GM18909 (cell line): ENCODE data around the gene GABRG3.

ENCODE experiments used
- ATAC-seq: cut with Tn5 transposase; IDR thresholded peaks from one replicate; pipeline ENCODE4 v1.9.1; 2021; ENCODE audit warnings: mild to moderate bottlenecking; ENCODE audit not compliant: unreplicated experiment, poor library complexity

The GABRG3 gene

GRCh38 chr15:27382361-27383025 lies 411.5 kb downstream of the GABRG3 start:
- ATAC-seq: no peak

DNA sequence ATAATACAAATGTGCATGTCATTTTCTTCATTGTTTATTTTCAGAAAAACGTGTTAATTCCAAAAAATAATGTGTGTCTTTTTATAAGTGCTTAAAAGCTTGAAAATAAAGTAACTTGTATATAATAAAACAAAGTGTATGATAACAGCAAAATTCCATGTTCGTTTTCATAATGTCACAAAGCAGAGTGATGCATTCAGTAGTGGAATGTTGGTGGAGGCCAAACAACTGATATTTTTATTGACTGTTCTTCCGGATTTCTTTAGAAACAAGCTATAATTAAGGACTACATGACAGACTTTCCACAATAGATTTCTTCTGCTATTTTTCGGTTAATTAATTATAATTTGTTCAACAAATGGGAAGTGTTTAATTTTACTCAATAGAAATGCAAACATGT lies 412.7 kb downstream of the GABRG3 start:
- no peak for ATAC-seq

DNA sequence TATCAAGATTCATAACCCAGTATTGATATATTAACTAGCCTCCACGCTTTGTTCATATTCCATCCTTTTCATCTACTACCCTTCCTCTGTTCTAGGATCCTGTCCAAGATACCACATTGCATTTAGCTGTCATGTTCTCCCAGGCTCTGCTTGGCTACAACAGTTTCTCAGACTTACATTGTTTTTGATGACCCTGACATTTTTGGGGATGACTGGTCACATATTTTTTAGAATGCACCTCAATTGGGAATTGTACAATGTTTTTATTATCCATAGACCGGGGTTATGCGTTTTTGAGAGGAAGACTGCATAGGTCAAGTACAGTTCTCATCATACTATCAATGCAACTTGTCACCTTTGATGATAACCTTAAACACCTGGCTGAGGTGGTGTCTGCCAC lies 421.2 kb downstream of the GABRG3 start:
- ATAC-seq: no peak

DNA sequence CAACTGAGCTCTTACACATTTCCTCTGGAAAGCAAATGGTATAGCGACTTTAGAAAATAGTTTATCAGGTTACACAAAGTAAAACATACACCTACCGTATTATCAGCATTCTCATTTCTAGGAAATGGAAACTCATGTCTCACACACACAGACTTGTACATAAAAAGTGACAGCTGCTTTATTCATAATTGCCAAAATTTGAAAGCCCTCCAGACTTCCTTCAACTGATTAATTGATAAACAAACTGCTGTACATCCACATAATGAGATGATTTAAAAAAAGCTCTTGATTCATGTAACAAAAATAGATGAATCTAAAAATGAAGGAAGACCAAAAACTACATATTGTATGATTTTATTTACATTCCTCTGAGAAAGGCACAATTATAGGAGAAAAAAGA lies 425.5 kb downstream of the GABRG3 start:
- ATAC-seq: no peak

DNA sequence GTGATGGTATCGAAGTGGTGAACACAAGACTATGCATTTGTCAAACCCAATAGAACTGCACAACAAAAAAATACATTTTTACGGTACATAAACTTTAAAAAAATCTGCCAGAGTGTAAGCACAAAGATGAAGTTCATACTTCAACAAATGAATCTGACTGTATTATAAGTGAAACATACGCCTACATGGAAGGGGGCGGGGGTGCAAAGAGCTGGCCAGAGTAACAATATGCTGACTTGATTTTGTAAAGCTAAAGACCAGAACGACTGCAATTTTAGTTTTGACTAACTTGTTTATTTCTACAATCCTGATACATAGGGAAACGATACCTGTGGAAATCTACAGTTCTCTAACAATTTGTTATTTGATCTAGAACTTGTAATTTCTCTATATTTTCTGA lies 426.0 kb downstream of the GABRG3 start:
- ATAC-seq: no peak

DNA sequence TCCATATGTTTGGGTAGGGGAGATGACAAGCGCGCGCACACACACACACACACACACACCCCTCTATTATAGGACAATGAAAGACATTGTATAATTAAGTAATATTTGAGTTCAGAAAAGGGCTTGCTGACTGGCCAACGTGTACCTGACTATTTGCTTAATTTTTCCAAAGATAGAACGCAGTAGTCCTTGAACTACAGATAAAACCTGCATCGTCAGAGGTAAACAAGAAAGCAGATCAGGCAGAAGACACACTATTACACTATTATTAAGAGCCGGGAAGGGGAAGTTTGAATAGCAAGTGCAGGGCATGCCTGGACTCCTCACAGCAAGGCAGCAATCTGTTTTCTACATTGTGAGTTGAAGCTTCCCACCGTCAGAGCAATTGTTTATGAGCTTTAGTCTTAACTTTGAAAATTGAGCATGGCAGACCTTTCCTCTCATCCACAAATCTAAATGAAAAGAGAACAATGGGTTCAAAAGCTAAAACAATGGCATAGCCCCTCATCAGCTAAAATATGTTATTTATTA lies 427.7 kb downstream of the GABRG3 start:
- no peak for ATAC-seq

DNA sequence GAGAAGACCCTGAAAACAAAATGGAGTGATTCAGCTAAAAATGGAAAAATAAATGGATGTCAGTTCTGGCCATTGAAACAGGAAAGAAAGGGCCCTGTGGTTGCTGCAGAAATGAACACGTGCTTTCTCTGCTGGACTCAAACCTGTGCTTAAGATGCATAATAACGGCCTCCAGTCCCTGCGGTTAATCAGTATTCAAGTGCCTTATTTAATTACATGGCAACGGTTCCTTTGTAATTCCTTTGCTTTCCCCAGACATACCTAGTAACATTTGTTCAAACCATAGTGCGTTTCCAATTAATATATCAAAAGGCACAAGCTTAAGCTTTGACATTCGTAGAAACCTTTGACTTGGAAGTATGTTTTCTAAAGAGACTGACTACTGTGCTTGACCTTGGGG lies 428.3 kb downstream of the GABRG3 start:
- no peak for ATAC-seq

- no peak for ATAC-seq
These were observed 430.5 kb downstream of the GABRG3 start for GRCh38 chr15:27401471-27401870.

- ATAC-seq: no peak
These were observed 437.4 kb downstream of the GABRG3 start for GRCh38 chr15:27408428-27408827.

GRCh38 chr15:27410996-27411605 lies 440.1 kb downstream of the GABRG3 start:
- no peak for ATAC-seq

GRCh38 chr15:27412415-27412814 lies 441.4 kb downstream of the GABRG3 start:
- no peak for ATAC-seq

- no peak for ATAC-seq
These were observed 443.3 kb downstream of the GABRG3 start for GRCh38 chr15:27414168-27414870.

GRCh38 chr15:27418726-27419125 lies 447.7 kb downstream of the GABRG3 start:
- ATAC-seq: no peak

GRCh38 chr15:27422997-27423396 lies 452.0 kb downstream of the GABRG3 start:
- ATAC-seq: no peak

DNA sequence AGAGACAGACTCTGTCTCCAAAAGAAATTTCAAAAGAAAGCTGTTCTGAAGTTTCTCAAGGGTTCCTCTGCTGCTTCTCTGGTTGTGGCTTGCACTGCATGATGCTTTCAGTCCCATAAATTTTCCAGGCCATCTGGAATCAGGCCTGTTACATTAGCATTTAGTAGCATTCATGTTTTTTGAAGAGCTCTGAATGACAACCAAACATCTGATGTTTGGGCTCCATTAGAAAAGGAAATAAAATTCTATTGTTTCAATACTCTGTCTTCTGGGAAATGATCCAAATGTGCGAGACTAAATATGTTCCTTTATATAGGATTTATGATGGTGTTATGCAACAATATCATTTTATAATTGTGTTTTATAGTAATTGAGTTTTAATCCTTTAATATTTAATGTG lies 455.8 kb downstream of the GABRG3 start:
- no peak for ATAC-seq

DNA sequence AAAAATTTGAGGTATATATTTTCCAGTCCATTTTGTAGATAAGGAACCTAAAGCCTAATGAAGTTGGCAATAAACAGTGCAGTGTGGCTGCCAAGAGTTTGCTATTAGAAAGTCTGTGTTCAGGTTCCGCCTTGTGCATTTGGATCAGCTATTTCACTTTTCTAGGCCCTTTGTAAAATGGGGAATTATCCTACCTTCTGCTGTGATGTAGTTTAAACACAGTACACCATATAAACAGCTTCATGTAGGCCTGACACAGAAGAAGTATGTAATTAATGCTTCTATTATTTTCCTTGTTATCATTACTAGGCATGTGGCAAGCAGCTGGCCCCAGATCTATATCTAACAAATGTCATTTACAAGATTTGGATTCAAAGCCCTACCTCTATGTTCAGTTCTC lies 456.3 kb downstream of the GABRG3 start:
- no peak for ATAC-seq

DNA sequence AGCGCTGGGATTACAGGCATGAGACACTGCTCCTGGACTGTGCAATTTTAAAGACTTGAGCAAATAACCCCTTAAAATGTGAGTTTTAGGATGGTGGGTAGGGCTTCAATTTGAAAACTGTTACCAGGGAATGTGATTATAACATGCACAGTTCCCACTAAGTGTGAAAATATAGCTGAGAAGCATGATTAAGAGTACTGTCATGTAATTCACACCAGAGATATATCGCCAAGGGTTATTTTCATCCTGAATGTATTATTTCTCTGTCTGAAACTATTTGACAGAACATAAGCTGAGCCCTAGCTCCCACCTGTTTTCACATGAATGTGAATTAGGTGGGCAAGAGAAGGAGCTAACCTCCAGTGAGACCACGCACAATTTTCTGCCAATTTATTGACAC lies 457.2 kb downstream of the GABRG3 start:
- ATAC-seq: no peak

DNA sequence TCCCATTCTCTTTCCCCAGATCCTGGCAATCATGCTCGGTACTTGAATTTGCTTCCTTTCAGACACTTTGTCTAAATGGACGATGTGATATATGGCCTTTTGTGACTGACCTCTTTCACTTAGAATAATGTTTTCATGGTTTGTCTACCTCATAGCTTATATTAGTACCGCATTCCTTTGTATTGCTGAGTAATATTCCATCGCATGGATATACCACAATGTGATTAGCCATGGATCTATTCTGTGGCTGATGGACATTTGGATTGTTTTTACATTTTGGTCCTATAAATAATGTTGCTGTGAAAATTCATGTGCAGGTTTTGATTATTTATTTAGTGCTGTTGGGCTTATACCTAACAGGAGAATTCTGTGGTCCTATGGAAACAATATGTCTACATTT lies 458.6 kb downstream of the GABRG3 start:
- ATAC-seq: no peak

DNA sequence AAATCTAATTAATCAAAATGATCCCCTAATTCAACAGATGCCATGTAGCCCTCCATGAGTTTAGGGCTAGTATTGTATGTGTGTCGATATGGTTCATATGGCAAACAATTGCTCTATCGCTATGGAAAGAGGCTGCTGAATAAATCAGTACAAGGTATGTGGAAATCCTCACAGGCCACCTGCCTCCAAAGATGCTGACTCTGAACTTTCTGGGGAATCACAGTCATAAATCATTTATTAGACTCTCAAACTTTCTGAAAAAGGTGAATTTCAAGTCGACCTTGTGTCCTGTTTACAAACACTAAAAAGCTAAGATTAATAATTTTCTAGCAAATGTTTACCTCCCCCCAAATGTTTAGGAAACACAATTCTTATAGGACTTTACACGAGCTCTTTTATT lies 462.6 kb downstream of the GABRG3 start:
- no peak for ATAC-seq

DNA sequence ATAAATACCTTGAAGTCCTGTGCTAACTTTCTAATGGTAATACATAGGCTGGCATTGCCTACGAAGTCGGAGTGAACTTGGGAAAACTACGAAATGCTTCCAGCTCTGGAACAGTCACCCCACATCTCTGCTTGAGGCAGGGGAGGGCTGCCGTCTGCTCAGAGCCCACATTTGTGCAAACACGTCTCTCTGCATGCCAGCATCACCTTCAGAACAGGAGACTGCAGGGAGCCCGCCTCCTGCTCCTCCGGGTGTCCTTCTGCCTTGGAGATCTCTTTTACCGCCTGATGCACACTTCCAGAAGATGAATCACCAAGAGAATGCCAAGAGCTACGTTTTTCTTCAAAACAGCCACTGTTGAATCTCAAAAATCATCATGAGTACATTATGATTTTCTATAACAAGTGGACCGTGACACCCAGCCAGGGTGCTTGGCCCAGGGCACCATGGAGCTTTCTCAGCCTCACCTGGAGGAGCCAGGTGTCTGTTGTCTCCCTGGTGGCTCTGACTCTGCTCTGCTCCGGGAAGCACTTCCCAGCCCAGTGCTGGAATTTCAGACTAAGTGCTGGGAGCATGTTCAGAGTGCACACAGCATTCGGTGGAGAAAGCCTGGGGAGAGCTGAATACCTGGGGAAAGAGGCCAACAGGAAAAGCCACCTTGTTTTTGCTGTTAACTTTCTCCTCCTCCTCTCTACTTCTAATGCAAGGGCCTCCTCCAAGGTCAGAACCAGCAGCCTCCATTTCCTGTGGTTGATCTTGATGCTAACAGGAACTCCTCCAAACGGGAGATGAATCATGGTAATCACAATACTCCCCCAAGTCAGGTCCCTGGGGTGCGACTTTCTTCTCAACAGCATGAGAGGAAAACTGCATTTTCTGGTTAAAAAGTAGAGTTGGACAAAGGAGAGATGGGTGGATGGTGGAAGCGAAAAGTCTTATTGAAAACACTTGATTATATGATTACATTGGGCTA lies 467.7 kb downstream of the GABRG3 start:
- no peak for ATAC-seq
